ENCODE data around the gene SRPRA.

DNA sequence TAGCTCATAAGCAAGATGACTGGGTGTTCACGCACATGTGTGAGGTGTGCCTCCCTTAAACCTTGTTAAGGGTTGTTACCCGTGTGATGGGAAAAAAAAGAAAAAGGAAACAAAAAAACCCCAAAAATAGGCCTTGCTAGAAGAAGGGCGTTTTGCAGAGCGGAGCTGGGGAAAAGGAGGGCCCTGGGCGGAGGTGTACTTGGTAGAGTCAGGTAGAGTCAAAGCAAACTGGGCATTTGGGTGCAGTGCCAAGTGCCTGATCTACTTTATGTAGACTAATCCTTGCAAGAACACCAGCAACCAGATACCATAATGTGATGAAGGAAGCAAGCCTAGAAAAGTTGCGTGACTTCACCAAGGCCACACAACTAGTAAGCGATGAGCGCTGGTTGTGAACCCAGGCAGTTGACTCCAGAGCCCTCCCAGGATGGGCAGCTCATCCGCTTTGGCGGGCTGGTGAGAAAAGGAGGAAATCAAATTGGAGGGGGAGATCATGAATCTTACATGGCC lies 13.0 kb upstream of the SRPRA start:
- TF ChIP-seq, protein P1, sequence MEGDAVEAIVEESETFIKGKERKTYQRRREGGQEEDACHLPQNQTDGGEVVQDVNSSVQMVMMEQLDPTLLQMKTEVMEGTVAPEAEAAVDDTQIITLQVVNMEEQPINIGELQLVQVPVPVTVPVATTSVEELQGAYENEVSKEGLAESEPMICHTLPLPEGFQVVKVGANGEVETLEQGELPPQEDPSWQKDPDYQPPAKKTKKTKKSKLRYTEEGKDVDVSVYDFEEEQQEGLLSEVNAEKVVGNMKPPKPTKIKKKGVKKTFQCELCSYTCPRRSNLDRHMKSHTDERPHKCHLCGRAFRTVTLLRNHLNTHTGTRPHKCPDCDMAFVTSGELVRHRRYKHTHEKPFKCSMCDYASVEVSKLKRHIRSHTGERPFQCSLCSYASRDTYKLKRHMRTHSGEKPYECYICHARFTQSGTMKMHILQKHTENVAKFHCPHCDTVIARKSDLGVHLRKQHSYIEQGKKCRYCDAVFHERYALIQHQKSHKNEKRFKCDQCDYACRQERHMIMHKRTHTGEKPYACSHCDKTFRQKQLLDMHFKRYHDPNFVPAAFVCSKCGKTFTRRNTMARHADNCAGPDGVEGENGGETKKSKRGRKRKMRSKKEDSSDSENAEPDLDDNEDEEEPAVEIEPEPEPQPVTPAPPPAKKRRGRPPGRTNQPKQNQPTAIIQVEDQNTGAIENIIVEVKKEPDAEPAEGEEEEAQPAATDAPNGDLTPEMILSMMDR (conservative IDR thresholded peaks at IDR 0.05; ENCODE audit: low read length) = no peak
- TF ChIP-seq EZH2phosphoT487 (IDR thresholded peaks at IDR 0.05; ENCODE audit: borderline replicate concordance) = no peak

All from Loucy (cell line).